ENCODE measurements around the gene PDZD8. TPM values are rescaled to one million over a fixed set of nuclear protein-coding genes. Genes with fewer than 3 reads are reported as not detected.

The PDZD8 gene
- polyA plus RNA-seq, 1 donor (not counting 4 experiments of a cell fraction or from before 2014, with no cell fraction given) = 24.3 TPM

DNA sequence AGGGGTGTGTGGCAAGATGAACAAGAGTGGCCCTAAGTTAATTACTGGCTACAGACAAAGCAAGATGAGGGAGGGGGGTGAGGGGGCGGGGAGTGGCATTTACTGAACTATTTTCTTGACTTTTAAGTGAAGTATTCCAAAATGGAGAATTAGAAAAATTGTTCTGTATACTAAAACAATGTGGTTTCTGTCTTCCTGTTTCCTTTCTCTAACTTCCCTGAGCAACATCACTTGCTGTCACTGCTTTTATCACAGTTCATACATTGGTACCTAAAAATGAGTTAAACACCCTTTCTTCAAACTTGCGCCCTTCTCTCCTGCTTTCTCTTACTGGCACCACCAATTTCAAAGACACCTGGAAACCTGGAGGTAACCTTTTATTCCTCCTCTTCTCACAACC, 21.6 kb downstream of the PDZD8 start:
- dilution Hi-C loops (cut with MboI; ENCODE audit: extremely low pct_ligation_motif_present, low sequenced_read_pairs) = no loop called here
- no peak overlapping the region for H3K4me2 ChIP-seq (ENCODE audit: control insufficient read depth, extremely low read depth, insufficient read depth, low read depth, low read length)
- H3K36me3 ChIP-seq (ENCODE audit: control insufficient read depth in 2 of 2, extremely low read depth in 1 of 2, insufficient read depth in 2 of 2, low read length in 2 of 2) = no peaks in the 10 kb centered on the region
- H3K27ac ChIP-seq (ENCODE audit: control insufficient read depth, insufficient read depth, low read length) = no peak overlapping the region
- H3K79me2 ChIP-seq (ENCODE audit: control insufficient read depth, insufficient read depth, low read length) = peaks cover 78% of the 10 kb centered on the region
- H3K4me1 ChIP-seq (ENCODE audit: control insufficient read depth, extremely low read depth, insufficient read depth, low read length) = no peaks in the 10 kb centered on the region
- DNase-seq (ENCODE audit: low read depth, low spot score) (no peak), FAIRE-seq (no peak)
- peaks cover 2% of the 10 kb centered on the region for H3K9me1 ChIP-seq (ENCODE audit: control insufficient read depth, extremely low read depth, insufficient read depth, low read length)
- H3K4me3 ChIP-seq (ENCODE audit: control insufficient read depth in 2 of 3, extremely low read depth in 1 of 3, insufficient read depth in 2 of 3, low read depth in 1 of 3, low read length in 3 of 3) = no peak overlapping the region
- no peak overlapping the region for H2AFZ ChIP-seq (ENCODE audit: control insufficient read depth, low read length)
- TF ChIP-seq, protein P1, sequence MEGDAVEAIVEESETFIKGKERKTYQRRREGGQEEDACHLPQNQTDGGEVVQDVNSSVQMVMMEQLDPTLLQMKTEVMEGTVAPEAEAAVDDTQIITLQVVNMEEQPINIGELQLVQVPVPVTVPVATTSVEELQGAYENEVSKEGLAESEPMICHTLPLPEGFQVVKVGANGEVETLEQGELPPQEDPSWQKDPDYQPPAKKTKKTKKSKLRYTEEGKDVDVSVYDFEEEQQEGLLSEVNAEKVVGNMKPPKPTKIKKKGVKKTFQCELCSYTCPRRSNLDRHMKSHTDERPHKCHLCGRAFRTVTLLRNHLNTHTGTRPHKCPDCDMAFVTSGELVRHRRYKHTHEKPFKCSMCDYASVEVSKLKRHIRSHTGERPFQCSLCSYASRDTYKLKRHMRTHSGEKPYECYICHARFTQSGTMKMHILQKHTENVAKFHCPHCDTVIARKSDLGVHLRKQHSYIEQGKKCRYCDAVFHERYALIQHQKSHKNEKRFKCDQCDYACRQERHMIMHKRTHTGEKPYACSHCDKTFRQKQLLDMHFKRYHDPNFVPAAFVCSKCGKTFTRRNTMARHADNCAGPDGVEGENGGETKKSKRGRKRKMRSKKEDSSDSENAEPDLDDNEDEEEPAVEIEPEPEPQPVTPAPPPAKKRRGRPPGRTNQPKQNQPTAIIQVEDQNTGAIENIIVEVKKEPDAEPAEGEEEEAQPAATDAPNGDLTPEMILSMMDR (optimal IDR thresholded peaks at IDR 0.05 in 1 of 3, IDR thresholded peaks at IDR 0.05 in 1 of 3, conservative IDR thresholded peaks at IDR 0.05 in 1 of 3; ENCODE audit: extremely low read depth in 1 of 3, insufficient read depth in 2 of 3, low read length in 3 of 3) = no peak
- no peak for TF ChIP-seq EZH2 (IDR thresholded peaks at IDR 0.05; ENCODE audit: low read length)
- no peaks in the 10 kb centered on the region for H3K9me3 ChIP-seq (ENCODE audit: control insufficient read depth, low read depth, low read length)
- no peaks in the 10 kb centered on the region for H3K27me3 ChIP-seq (ENCODE audit: control insufficient read depth, extremely low read depth, insufficient read depth, low read length)
- H4K20me1 ChIP-seq (ENCODE audit: control insufficient read depth, extremely low read depth, insufficient read depth, low read length) = peaks cover 7% of the 10 kb centered on the region
- no peak overlapping the region for H3K9ac ChIP-seq (ENCODE audit: control insufficient read depth, extremely low read depth, insufficient read depth, low read length)

- Histone ChIP-seq H2AFZ (ENCODE audit: control insufficient read depth, low read length) (no peak overlapping the region), H3K9me1 (ENCODE audit: control insufficient read depth, extremely low read depth, insufficient read depth, low read length) (peaks cover 2% of the 10 kb centered on the region), H4K20me1 (ENCODE audit: control insufficient read depth, extremely low read depth, insufficient read depth, low read length) (peaks cover 7% of the 10 kb centered on the region), H3K4me3 (ENCODE audit: control insufficient read depth in 2 of 3, extremely low read depth in 1 of 3, insufficient read depth in 2 of 3, low read depth in 1 of 3, low read length in 3 of 3) (no peak overlapping the region), H3K9me3 (ENCODE audit: control insufficient read depth, low read depth, low read length) (no peaks in the 10 kb centered on the region), H3K36me3 (ENCODE audit: control insufficient read depth in 2 of 2, extremely low read depth in 1 of 2, insufficient read depth in 2 of 2, low read length in 2 of 2) (no peaks in the 10 kb centered on the region), H3K27ac (ENCODE audit: control insufficient read depth, insufficient read depth, low read length) (no peak overlapping the region), H3K9ac (ENCODE audit: control insufficient read depth, extremely low read depth, insufficient read depth, low read length) (no peak overlapping the region), H3K4me1 (ENCODE audit: control insufficient read depth, extremely low read depth, insufficient read depth, low read length) (no peaks in the 10 kb centered on the region), H3K4me2 (ENCODE audit: control insufficient read depth, extremely low read depth, insufficient read depth, low read depth, low read length) (no peak overlapping the region), H3K79me2 (ENCODE audit: control insufficient read depth, insufficient read depth, low read length) (peaks cover 78% of the 10 kb centered on the region), H3K27me3 (ENCODE audit: control insufficient read depth, extremely low read depth, insufficient read depth, low read length) (no peaks in the 10 kb centered on the region)
- dilution Hi-C loops (cut with MboI; ENCODE audit: extremely low pct_ligation_motif_present, low sequenced_read_pairs) = no loop called here
- no peak for FAIRE-seq
- no peak for DNase-seq (ENCODE audit: low read depth, low spot score)
- TF ChIP-seq, protein P1 (optimal IDR thresholded peaks at IDR 0.05 in 1 of 3, IDR thresholded peaks at IDR 0.05 in 1 of 3, conservative IDR thresholded peaks at IDR 0.05 in 1 of 3; ENCODE audit: extremely low read depth in 1 of 3, insufficient read depth in 2 of 3, low read length in 3 of 3) = no peak
- no peak for TF ChIP-seq EZH2 (IDR thresholded peaks at IDR 0.05; ENCODE audit: low read length)
These were observed 22.5 kb downstream of the PDZD8 start for GRCh38 chr10:117352724-117353123.
